Tibial artery (tissue), 4 donors: Measurements from ENCODE around the gene PIP4K2C.

ENCODE experiments used
- DNase-seq, 2 donors: peaks; one replicate each; pipeline ENCODE4 v3.0.0-alpha.2; 2019
- H3K27ac ChIP-seq, 2 donors: fragments of 200-600 bp; sonication (generic) in 1 of 2; 1 replicate in 1 of 2; 2 replicates in 1 of 2; pipeline ENCODE4 v1.5.1; 2018 to 2019; ENCODE audit warnings: mild to moderate bottlenecking in 1 of 2
- H3K27me3 ChIP-seq, 2 donors: fragments of 200-600 bp; sonication (generic) in 1 of 2; one replicate each; pipeline versions ENCODE4 v1.5.1 to v1.6.0; 2016 to 2019
- H3K36me3 ChIP-seq, 3 donors: fragments of 200-600 bp; sonication (generic) in 2 of 3; one replicate each; pipeline ENCODE4 v1.5.1; 2016 to 2019; ENCODE audit warnings: mild to moderate bottlenecking in 2 of 3
- H3K4me1 ChIP-seq, 4 donors: fragments of 200-600 bp; sonication (generic) in 2 of 4; 1 replicate in 3 of 4; 2 replicates in 1 of 4; pipeline ENCODE4 v1.5.1; 2016 to 2019
- H3K4me3 ChIP-seq, 2 donors: fragments of 200-600 bp; sonication (generic) in 1 of 2; 1 replicate in 1 of 2; 2 replicates in 1 of 2; pipeline ENCODE4 v1.5.1; 2018 to 2019; ENCODE audit warnings: mild to moderate bottlenecking in 2 of 2
- H3K9me3 ChIP-seq, 3 donors: fragments of 200-600 bp; sonication (generic) in 1 of 3; one replicate each; pipeline ENCODE4 v1.5.1; 2016 to 2019
- intact Hi-C: fragments of 100-400 bp; cut with DNase I; formaldehyde crosslinking; loops from one replicate; pipeline ENCODE4 v1.15.0; 2023; ENCODE audit warnings: low total_unique reads
- TF ChIP-seq, protein P1 (sequence below), 2 experiments: fragments of 200-600 bp in 1 of 2; fragments of 450-650 bp in 1 of 2; IDR thresholded peaks; one replicate each; pipeline ENCODE4 v1.5.1; 2017 to 2019; ENCODE audit warnings: antibody characterized with exemption in 2 of 2, mild to moderate bottlenecking in 1 of 2, moderate library complexity in 1 of 2

PIP4K2C gene

GRCh38 chr12:57575771-57576612, 15.0 kb upstream of the PIP4K2C start:
- no peak for DNase-seq
- Histone ChIP-seq H3K4me1 (no peaks in the 10 kb centered on the region), H3K4me3 (no peak overlapping the region), H3K9me3 (no peaks in the 10 kb centered on the region), H3K27ac (no peak overlapping the region), H3K36me3 (peaks cover 0 to 7% (median 0%) of the 10 kb centered on the region in 3 donors), H3K27me3 (no peaks in the 10 kb centered on the region)
- intact Hi-C loops: no loop called here
- TF ChIP-seq, protein P1, sequence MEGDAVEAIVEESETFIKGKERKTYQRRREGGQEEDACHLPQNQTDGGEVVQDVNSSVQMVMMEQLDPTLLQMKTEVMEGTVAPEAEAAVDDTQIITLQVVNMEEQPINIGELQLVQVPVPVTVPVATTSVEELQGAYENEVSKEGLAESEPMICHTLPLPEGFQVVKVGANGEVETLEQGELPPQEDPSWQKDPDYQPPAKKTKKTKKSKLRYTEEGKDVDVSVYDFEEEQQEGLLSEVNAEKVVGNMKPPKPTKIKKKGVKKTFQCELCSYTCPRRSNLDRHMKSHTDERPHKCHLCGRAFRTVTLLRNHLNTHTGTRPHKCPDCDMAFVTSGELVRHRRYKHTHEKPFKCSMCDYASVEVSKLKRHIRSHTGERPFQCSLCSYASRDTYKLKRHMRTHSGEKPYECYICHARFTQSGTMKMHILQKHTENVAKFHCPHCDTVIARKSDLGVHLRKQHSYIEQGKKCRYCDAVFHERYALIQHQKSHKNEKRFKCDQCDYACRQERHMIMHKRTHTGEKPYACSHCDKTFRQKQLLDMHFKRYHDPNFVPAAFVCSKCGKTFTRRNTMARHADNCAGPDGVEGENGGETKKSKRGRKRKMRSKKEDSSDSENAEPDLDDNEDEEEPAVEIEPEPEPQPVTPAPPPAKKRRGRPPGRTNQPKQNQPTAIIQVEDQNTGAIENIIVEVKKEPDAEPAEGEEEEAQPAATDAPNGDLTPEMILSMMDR (IDR thresholded peaks at IDR 0.05): no peak

- no peaks in the 10 kb centered on the region for H3K9me3 ChIP-seq
- intact Hi-C loops: no loop called here
- no peak for DNase-seq
Observed at GRCh38 chr12:57576613-57577160, 14.3 kb upstream of the PIP4K2C start.

DNA sequence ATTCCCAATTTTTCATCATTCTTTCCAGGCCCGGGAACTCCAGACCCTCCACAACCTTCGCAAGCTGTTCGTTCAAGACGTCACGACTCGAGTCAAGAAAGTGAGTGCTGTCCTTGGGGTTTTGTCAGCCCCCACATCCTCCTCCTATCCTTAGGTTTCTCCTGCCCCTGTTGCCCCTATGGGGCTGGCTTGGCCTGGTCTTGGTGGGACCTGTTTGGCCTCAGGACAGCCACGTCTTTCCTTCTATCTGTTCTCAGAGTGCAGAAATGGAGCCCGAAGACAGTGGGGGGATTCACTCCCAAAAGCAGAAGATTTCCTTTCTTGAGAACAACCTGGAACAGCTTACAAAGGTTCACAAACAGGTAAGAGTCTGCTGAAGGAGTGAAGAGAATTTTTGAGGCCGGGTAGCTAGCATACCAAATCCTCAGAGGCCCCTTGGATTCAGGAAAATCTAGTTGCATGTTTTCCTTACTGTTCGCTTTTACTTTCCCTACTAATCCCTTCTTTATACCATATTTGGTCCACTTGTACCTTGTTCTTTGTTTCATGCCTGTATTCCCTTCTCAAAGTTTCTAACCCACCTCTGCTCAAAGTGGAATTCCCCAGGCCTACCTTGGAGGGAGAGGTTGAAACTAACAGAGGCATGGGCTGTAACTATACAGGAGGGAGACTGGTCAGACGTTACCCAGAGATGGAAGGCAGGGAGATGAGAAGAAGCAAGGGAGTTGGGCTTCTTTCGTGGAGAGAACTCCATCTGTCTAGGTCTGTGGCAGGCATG, 12.8 kb upstream of the PIP4K2C start:
- no peak overlapping the region for H3K4me3 ChIP-seq
- TF ChIP-seq, protein P1 (IDR thresholded peaks at IDR 0.05): no peak
- no peaks in the 10 kb centered on the region for H3K4me1 ChIP-seq
- no peaks in the 10 kb centered on the region for H3K9me3 ChIP-seq
- H3K36me3 ChIP-seq: peaks cover 0 to 7% (median 0%) of the 10 kb centered on the region in 3 donors
- DNase-seq: no peak
- peaks cover 0 to 3% of the 10 kb centered on the region in 2 donors for H3K27me3 ChIP-seq
- H3K27ac ChIP-seq: no peak overlapping the region
- intact Hi-C loops: no loop called here

More at GRCh38 chr12:57576613-57577160, 14.3 kb upstream of the PIP4K2C start:
- H3K4me3 ChIP-seq: no peak overlapping the region
- H3K27me3 ChIP-seq: no peaks in the 10 kb centered on the region
- TF ChIP-seq, protein P1 (IDR thresholded peaks at IDR 0.05): no peak
- no peaks in the 10 kb centered on the region for H3K4me1 ChIP-seq
- H3K36me3 ChIP-seq: peaks cover 0 to 7% (median 0%) of the 10 kb centered on the region in 3 donors
- no peak overlapping the region for H3K27ac ChIP-seq

DNA sequence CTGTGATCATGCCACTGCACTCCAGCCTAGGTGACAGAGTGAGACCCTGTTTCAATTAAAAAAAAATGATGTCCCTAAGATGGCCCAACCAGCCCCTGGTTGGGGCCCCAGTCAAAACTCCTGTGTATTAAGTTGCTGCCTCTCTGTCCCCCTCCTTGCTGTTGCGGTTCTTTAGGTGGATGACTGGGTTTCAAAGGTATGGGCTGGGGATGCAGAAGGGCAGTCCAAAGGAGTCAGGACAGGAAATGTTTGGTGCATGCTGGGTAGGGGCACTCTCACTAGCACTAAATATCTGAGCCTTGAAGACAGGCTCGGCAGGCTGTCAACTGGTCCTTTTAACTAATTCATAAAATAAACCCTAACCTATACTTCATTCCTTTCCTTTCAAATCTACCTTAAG, 12.0 kb upstream of the PIP4K2C start:
- no peaks in the 10 kb centered on the region for H3K9me3 ChIP-seq
- no peak overlapping the region for H3K27ac ChIP-seq
- no peaks in the 10 kb centered on the region for H3K4me1 ChIP-seq
- intact Hi-C loops: no loop called here
- TF ChIP-seq, protein P1 (IDR thresholded peaks at IDR 0.05): no peak
- peaks cover 0 to 3% of the 10 kb centered on the region in 2 donors for H3K27me3 ChIP-seq
- H3K4me3 ChIP-seq: no peak overlapping the region
- DNase-seq: no peak
- H3K36me3 ChIP-seq: peaks cover 0 to 7% (median 0%) of the 10 kb centered on the region in 3 donors

- H3K36me3 ChIP-seq: peaks cover 0 to 7% (median 0%) of the 10 kb centered on the region in 3 donors
- H3K27ac ChIP-seq: no peak overlapping the region
- no peak for DNase-seq
- H3K27me3 ChIP-seq: peaks cover 0 to 3% of the 10 kb centered on the region in 2 donors
- no peaks in the 10 kb centered on the region for H3K4me1 ChIP-seq
- TF ChIP-seq, protein P1 (IDR thresholded peaks at IDR 0.05): no peak
- intact Hi-C loops: no loop called here
- no peaks in the 10 kb centered on the region for H3K9me3 ChIP-seq
- H3K4me3 ChIP-seq: no peak overlapping the region
Observed at GRCh38 chr12:57579677-57580465, 11.1 kb upstream of the PIP4K2C start.
